Naive thymus-derived CD8-positive, alpha-beta T cell (primary cell): ENCODE data around the gene PGAP2. TPM values are rescaled to one million over a fixed set of nuclear protein-coding genes. Genes with fewer than 3 reads are reported as not detected.

Experiments used
- ATAC-seq, 2 donors: fragments of 150-1000 bp; cut with Tn5 transposase in 1 of 2; sonication (Bioruptor Pico), chemical (Tn5 transposase) in 1 of 2; 1 replicate in 1 of 2; 2 replicates in 1 of 2; pipeline ENCODE4 v1.10.0; 2021; ENCODE audit warnings: mild to moderate bottlenecking in 2 of 2, moderate library complexity in 2 of 2
- POLR2A ChIA-PET: fragments of 350-600 bp; sonication (Branson Sonifier 250); formaldehyde crosslinking; loops from one replicate; lab custom pipeline; 2021; ENCODE audit warnings: antibody characterized with exemption; lab: Charles Lee
- DNase-seq, 10 donors: peaks; one replicate each; pipeline versions ENCODE4 v3.0.0 to v3.0.0-alpha.2; 2020 to 2022
- H3K27ac Mint-ChIP-seq, 10 donors: one replicate each; pipeline ENCODE4 v1.8.0; 2020 to 2022; ENCODE audit warnings: mild to moderate bottlenecking in 10 of 10, mixed read lengths in 10 of 10, moderate library complexity in 4 of 10, inconsistent platforms in 1 of 10
- H3K27me3 Mint-ChIP-seq, 5 donors: one replicate each; pipeline ENCODE4 v1.8.0; 2021 to 2022; ENCODE audit warnings: mixed read lengths in 5 of 5
- H3K36me3 Mint-ChIP-seq, 3 donors: one replicate each; pipeline ENCODE4 v1.8.0; 2020 to 2022; ENCODE audit warnings: mixed read lengths in 3 of 3, mild to moderate bottlenecking in 2 of 3, inconsistent platforms in 1 of 3
- H3K4me1 Mint-ChIP-seq, 4 donors: one replicate each; pipeline ENCODE4 v1.8.0; 2021 to 2022; ENCODE audit warnings: mixed read lengths in 4 of 4
- H3K4me3 Mint-ChIP-seq, 10 donors: one replicate each; pipeline ENCODE4 v1.8.0; 2020 to 2022; ENCODE audit warnings: mild to moderate bottlenecking in 10 of 10, mixed read lengths in 10 of 10, moderate library complexity in 6 of 10, inconsistent platforms in 1 of 10
- H3K9me3 Mint-ChIP-seq, 9 donors: one replicate each; pipeline ENCODE4 v1.8.0; 2020 to 2022; ENCODE audit warnings: mixed read lengths in 9 of 9, mild to moderate bottlenecking in 3 of 9, inconsistent platforms in 1 of 9, moderate library complexity in 1 of 9
- polyA plus RNA-seq, 3 donors: library from polyadenylated mRNA; unstranded; fragments of 300-500 nt; fragmentation: Illumina TruSeq; gene quantifications; one replicate each; pipeline ENCODE4 v1.2.3, GENCODE V29; 2021
- total RNA-seq, 8 experiments: library from RNA in 2 of 8; stranded (reverse) in 2 of 8; gene quantifications; one replicate each; pipeline ENCODE4 v1.2.3 and lab custom pipeline; 2021 to 2026

PGAP2 gene
- total and polyA plus RNA-seq, 5 experiments from 2014 or later, result 13.6 to 24.2 (median 23.0) TPM

DNA sequence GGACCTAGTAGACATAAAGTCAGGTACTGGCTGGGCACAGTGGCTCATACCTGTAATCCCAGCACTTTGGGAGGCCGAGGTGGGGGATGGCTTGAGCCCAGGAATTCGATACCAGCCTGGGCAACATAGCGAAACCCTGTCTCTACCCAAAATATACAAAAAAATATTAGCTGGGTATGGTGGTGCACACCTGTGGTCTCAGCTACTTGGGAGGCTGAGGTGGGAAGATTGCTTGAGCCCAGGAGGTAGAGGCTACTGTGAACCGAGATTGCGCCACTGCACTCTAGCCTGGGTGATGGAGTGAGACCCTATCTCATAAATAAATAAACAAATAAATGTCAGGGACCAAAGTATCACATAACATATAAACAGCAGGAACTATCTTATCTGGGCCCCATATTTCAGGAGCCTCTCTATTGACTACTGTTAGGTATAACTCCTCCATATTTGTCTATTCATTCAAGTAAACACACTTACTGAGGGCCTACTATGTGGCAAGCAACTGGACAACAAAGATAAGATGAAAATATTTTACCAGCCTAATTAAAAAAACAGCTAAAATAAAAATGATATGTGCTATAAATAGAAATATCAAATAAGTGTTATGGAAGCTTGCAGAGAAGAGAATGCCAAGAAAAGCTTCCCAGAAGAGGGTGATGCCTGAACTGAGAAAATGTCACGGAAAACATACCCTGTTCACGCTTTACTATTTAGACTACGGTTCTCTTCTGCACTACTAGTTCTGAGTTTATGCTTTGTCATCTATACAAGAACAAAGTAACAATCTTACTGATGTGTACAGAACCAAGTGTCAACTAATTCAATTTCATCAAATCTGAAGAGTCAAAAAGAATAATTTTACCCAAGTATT lies 13.0 kb upstream of the PGAP2 start:
- Mint-ChIP-seq H3K4me3 (peak overlapping the region; percentile 86 to 97 (median 96)), H3K9me3 (no peaks in the 10 kb centered on the region), H3K36me3 (peaks cover 0 to 45% (median 0%) of the 10 kb centered on the region in 3 donors), H3K27ac (peak overlapping the region; percentile 93 to 100 (median 99)), H3K4me1 (peaks cover 17 to 70% (median 59%) of the 10 kb centered on the region in 4 donors), H3K27me3 (peaks cover 0 to 2% (median 0%) of the 10 kb centered on the region in 5 donors)
- POLR2A ChIA-PET, result interaction anchor here (0.7 to 2.3 kb wide), 5 partner anchors 9 to 57 kb away, joined by 3 to 10 read pairs (median 5); partner anchors contain the start of genes PGAP2 and RHOG
- ATAC-seq (no peak), DNase-seq (no peak)

DNA sequence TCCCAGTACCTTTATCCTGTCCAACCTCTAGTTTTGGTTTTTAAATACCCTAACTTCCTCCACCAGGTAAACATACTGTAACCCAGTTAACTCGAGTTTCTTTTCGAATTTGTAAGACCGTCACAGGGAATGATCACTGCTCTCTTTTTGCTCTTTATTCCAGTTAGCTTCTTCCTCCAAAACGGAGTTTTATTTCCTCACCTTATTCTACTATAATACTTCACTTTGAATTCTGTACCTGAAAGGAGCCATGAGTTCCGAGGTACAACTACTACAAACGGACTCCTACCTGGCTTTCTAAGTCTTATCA lies 12.4 kb upstream of the PGAP2 start:
- H3K4me3 Mint-ChIP-seq, result peak overlapping the region; percentile 86 to 97 (median 96)
- H3K27ac Mint-ChIP-seq, result peak overlapping the region; percentile 93 to 100 (median 99)
- POLR2A ChIA-PET, result interaction anchor here (0.7 to 2.3 kb wide), 4 partner anchors 11 to 56 kb away, joined by 3 to 10 read pairs (median 6); partner anchors contain the start of genes PGAP2 and RHOG
- ATAC-seq (no peak), DNase-seq (no peak)
- peaks cover 0 to 2% (median 0%) of the 10 kb centered on the region in 5 donors for H3K27me3 Mint-ChIP-seq
- H3K9me3 Mint-ChIP-seq, result no peaks in the 10 kb centered on the region
- H3K4me1 Mint-ChIP-seq, result peaks cover 17 to 65% (median 55%) of the 10 kb centered on the region in 4 donors
- H3K36me3 Mint-ChIP-seq, result peaks cover 0 to 40% (median 0%) of the 10 kb centered on the region in 3 donors

DNA sequence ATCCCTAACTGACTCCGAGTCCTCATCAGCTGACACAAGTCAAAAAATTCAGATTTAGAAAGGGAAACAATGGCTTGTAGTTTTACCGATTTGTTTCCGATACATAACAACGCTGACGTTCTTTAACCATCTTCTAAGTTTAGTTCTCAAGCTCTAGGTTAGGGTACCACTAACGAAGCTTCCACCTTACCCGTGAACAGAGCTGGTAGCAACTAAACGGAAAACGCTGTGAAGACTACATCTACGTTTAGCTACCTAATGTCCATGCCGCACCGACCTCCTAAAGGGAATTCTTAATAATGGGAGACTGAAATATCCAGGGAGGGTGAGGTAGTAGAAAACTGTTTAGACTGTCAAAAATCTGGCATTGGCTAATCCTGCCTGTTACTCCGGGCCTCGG lies 12.0 kb upstream of the PGAP2 start:
- Mint-ChIP-seq H3K36me3 (peaks cover 0 to 37% (median 0%) of the 10 kb centered on the region in 3 donors), H3K4me3 (peak overlapping the region; percentile 86 to 97 (median 96)), H3K9me3 (no peaks in the 10 kb centered on the region), H3K27ac (peak overlapping the region; percentile 93 to 100 (median 99)), H3K27me3 (peaks cover 0 to 2% (median 0%) of the 10 kb centered on the region in 5 donors), H3K4me1 (peaks cover 17 to 65% (median 55%) of the 10 kb centered on the region in 4 donors)
- DNase-seq, result peak in 1 of 10 donors; percentile 17
- no peak for ATAC-seq
- POLR2A ChIA-PET, result interaction anchor here (0.9 to 2.3 kb wide), 3 partner anchors 11 to 44 kb away, joined by 3 to 10 read pairs (median 8); partner anchors contain the start of genes PGAP2 and RHOG

DNA sequence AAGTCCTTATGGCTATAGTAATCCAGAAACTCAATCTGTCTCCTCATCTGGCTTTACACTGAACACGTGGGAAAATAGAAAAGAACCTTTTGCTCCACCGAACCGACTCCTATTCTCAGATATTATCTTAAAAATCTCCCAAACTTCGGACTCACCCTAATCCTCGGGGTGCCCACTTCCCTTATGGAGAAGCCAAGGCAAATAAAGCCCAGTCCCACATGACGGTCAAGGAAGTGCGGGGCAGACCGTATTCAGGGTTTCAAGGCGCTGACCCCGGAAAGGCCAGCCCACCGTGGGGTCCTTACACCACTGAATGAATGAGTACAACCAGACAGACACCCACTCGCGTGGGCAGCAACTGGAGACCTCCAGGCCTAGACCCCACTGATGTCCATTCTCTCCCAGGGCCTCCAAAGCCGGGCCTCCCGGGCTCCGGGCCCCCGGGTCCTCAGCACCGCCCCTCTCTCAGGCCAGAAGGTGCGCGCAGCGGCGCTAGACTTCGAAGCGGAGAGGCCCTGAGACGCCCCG lies 11.5 kb upstream of the PGAP2 start:
- Mint-ChIP-seq H3K36me3 (peaks cover 0 to 33% (median 0%) of the 10 kb centered on the region in 3 donors), H3K27ac (peak overlapping the region; percentile 93 to 100 (median 99)), H3K27me3 (peaks cover 0 to 2% (median 0%) of the 10 kb centered on the region in 5 donors), H3K4me3 (peak overlapping the region; percentile 86 to 97 (median 96)), H3K4me1 (peaks cover 17 to 65% (median 55%) of the 10 kb centered on the region in 4 donors), H3K9me3 (no peaks in the 10 kb centered on the region)
- peak in 1 of 2 donors; percentile 45 for ATAC-seq
- POLR2A ChIA-PET, result interaction anchor here (0.7 to 2.6 kb wide), 6 partner anchors 12 to 70 kb away, joined by 3 to 27 read pairs (median 8); partner anchors contain the start of genes PGAP2 and RHOG
- no peak for DNase-seq

DNA sequence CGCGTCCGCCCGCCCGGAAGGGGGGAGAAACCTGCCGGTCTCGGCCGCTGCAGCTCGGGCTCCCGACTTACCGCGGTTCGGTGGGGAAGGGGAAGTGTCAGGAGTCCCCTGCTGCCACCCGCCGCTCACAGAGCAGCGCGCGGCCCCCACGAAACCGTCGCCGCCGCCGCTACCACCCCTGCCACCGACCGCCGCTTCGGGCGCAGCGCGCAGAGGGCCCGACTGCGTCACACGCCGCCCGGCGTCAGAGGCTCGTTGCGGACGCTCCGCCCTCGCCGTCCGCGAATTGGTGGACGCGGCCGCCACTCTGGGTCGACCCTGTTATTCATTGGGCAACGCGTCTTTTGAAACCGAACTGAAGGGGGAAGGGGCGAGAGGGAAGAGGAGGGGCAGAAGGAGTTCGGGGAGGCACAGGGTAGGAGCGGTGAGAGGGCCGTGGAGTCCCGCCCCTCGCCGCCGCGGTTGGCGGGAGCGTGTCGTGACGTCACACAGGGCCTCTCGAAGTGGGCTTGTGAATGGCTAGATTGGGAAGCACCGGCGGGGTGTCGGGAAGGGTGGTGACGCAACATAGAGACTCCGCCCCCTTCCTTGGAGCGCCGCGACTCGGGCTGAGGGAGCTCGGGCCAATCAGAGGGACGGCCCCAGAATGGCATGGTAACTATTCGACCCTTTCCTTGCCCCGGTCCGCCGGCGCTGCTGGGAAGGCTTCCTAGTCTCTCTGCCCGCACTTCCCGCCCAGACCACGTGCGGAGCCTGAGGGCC lies 10.8 kb upstream of the PGAP2 start, which contains the start of gene NUP98:
Gene NUP98 (minus strand): TSS at position 226 of the 762 bp plus-strand sequence. CDS start 15,437 bp downstream, outside the sequence.
- peak; percentile 97 to 100 (median 100) for DNase-seq
- peak; percentile 93 for ATAC-seq
- H3K4me1 Mint-ChIP-seq, result peaks cover 17 to 60% (median 52%) of the 10 kb centered on the region in 4 donors
- POLR2A ChIA-PET, result interaction anchor here (0.6 to 3.0 kb wide), 13 partner anchors 10 to 151 kb away, joined by 3 to 29 read pairs (median 4); partner anchors contain the start of genes PGAP2, RHOG and STIM1
- peaks cover 0 to 2% (median 0%) of the 10 kb centered on the region in 5 donors for H3K27me3 Mint-ChIP-seq
- peaks cover 0 to 27% (median 0%) of the 10 kb centered on the region in 3 donors for H3K36me3 Mint-ChIP-seq
- peak within 1 kb of the TSS; percentile 97 to 100 (median 99) for H3K27ac Mint-ChIP-seq
- no peaks in the 10 kb centered on the region for H3K9me3 Mint-ChIP-seq
- peak within 1 kb of the TSS; percentile 86 to 97 (median 96) for H3K4me3 Mint-ChIP-seq

- no peak for ATAC-seq
- H3K36me3 Mint-ChIP-seq, result peaks cover 0 to 12% (median 0%) of the 10 kb centered on the region in 3 donors
- H3K4me3 Mint-ChIP-seq, result peak overlapping the region in 9 of 10 donors; percentile 86 to 97 (median 96)
- no peak for DNase-seq
- peaks cover 17 to 49% (median 42%) of the 10 kb centered on the region in 4 donors for H3K4me1 Mint-ChIP-seq
- H3K27ac Mint-ChIP-seq, result peak overlapping the region in 9 of 10 donors; percentile 98 to 100 (median 99)
- POLR2A ChIA-PET, result interaction anchor here (1.0 to 3.0 kb wide), 3 partner anchors 9 to 42 kb away, joined by 7 to 29 read pairs (median 27); partner anchors contain the start of genes PGAP2 and RHOG
- H3K9me3 Mint-ChIP-seq, result no peaks in the 10 kb centered on the region
- H3K27me3 Mint-ChIP-seq, result peaks cover 0 to 2% (median 0%) of the 10 kb centered on the region in 5 donors
Measured at GRCh38 chr11:3799143-3799542, 9.2 kb upstream of the PGAP2 start.

- peak overlapping the region in 8 of 10 donors; percentile 64 to 100 (median 90) for H3K27ac Mint-ChIP-seq
- no peaks in the 10 kb centered on the region for H3K9me3 Mint-ChIP-seq
- POLR2A ChIA-PET, result interaction anchor here (0.7 to 3.0 kb wide), 2 partner anchors 8 to 14 kb away, joined by 3 to 29 read pairs; partner anchors contain the start of gene PGAP2
- H3K4me3 Mint-ChIP-seq, result peak overlapping the region in 2 of 10 donors; percentile 13 to 43
- peaks cover 0 to 5% (median 0%) of the 10 kb centered on the region in 3 donors for H3K36me3 Mint-ChIP-seq
- H3K4me1 Mint-ChIP-seq, result peaks cover 14 to 42% (median 35%) of the 10 kb centered on the region in 4 donors
- peaks cover 0 to 2% (median 0%) of the 10 kb centered on the region in 5 donors for H3K27me3 Mint-ChIP-seq
- ATAC-seq (no peak), DNase-seq (no peak)
Measured at GRCh38 chr11:3799873-3800272, 8.5 kb upstream of the PGAP2 start.

GRCh38 chr11:3802011-3802790 lies 6.2 kb upstream of the PGAP2 start:
- Mint-ChIP-seq H3K36me3 (no peaks in the 10 kb centered on the region), H3K4me3 (no peak overlapping the region), H3K9me3 (no peaks in the 10 kb centered on the region), H3K27ac (peak overlapping the region in 4 of 10 donors; percentile 48 to 87 (median 76)), H3K4me1 (peaks cover 2 to 24% (median 15%) of the 10 kb centered on the region in 4 donors), H3K27me3 (peaks cover 0 to 2% (median 0%) of the 10 kb centered on the region in 5 donors)
- POLR2A ChIA-PET, result interaction anchor here (0.6 kb wide), 1 partner anchor 10 kb away, joined by 3 read pairs; no protein-coding TSS in a partner anchor
- ATAC-seq (no peak), DNase-seq (no peak)

GRCh38 chr11:3803726-3804495 lies 4.4 kb upstream of the PGAP2 start:
- DNase-seq (no peak), ATAC-seq (no peak)
- Mint-ChIP-seq H3K36me3 (no peaks in the 10 kb centered on the region), H3K27me3 (no peaks in the 10 kb centered on the region), H3K9me3 (no peaks in the 10 kb centered on the region), H3K27ac (peak overlapping the region in 2 of 10 donors; percentile 68 to 71), H3K4me1 (peaks cover 4 to 22% (median 16%) of the 10 kb centered on the region in 4 donors), H3K4me3 (no peak overlapping the region)
- POLR2A ChIA-PET, result interaction anchor here (1.4 kb wide), 1 partner anchor 38 kb away, joined by 3 read pairs; no protein-coding TSS in a partner anchor
